Ovary (tissue), 3 donors: Measurements from ENCODE around the gene MGAT5B.

ENCODE experiments used
- CTCF ChIP-seq, 3 donors: fragments of 450-650 bp in 2 of 3; fragments of 200-600 bp in 1 of 3; IDR thresholded peaks; one replicate each; pipeline versions ENCODE4 v1.5.1 to v1.8.0; 2016 to 2022; ENCODE audit warnings: antibody characterized with exemption in 3 of 3, mild to moderate bottlenecking in 1 of 3
- POLR2A ChIP-seq: fragments of 450-650 bp; IDR thresholded peaks from one replicate; pipeline ENCODE4 v1.6.1; 2017; ENCODE audit warnings: antibody characterized with exemption, mild to moderate bottlenecking, moderate library complexity
- donor health status: DM: no; HTN: no; CAD: no.

DNA sequence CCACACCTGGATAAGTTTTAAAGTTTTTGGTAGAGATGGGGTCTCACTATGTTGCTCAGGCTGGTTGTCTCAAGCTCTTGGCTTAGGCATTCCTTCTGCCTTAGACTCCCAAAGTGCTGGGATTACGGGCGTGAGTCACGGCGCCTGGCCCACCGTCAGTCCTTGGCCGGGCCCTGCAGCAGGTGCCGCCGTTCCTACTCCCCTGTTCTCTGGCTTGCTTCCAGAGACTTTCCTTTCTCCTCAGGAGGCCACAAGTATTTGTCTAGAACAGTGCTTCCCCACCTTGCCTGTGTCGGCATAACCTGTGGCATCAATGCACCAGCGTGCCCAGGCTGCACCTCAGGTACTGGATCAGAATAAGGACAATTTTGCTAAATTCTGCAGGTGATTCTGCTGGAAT is 3.0 kb upstream of the MGAT5B start:
- TF ChIP-seq CTCF (IDR thresholded peaks at IDR 0.05) (no peak), POLR2A (no peak)
